HG03565 (cell line): ENCODE measurements around the gene SIX4.

Source experiments
- ATAC-seq: cut with Tn5 transposase; IDR thresholded peaks from one replicate; pipeline ENCODE4 v1.9.1; 2021; ENCODE audit warnings: mild to moderate bottlenecking, moderate library complexity; ENCODE audit not compliant: unreplicated experiment

SIX4 gene

DNA sequence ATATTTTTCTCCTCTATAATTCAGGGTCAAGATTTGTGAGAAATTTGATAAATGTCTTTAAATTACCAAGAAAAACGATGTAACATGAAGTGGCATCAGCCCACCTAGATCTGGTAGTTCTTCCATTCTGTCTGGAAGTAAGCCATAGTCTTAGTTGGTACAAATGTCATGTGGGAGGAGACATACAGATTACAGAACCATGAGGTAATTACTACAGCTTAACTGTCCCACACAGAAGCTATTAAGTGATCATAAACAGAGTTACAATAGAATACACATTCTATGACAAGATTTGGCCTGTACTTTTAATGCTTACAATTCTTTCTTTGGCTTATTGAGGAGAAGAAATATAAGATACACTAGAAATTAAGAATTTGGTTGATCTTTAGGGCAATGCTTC is 61.2 kb downstream of the SIX4 start:
- no peak for ATAC-seq

DNA sequence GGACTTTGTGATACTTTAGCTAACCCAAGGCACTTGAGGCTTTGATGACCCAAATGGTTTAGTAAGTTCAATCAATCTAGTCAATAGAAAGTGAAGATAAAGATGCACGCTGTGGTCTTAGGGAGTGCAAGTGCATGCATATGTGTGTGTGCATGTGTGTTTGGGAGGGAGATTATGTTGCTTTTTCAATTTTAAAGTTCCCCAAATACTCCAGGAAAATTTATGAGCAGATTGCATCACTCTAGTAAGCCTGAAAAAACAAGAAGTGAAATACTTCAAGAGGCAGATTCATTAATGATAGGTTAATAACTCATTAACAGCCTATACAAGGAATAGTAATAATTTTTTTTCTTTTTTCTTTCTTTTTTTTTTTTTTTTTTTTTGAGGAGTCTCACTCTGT is 62.4 kb downstream of the SIX4 start:
- no peak for ATAC-seq
